ENCODE data around the gene CENPW. TPM values are rescaled to one million over a fixed set of nuclear protein-coding genes. Genes with fewer than 3 reads are reported as not detected.

CENPW gene
- total RNA-seq, 1 donor, result 1.1 TPM

DNA sequence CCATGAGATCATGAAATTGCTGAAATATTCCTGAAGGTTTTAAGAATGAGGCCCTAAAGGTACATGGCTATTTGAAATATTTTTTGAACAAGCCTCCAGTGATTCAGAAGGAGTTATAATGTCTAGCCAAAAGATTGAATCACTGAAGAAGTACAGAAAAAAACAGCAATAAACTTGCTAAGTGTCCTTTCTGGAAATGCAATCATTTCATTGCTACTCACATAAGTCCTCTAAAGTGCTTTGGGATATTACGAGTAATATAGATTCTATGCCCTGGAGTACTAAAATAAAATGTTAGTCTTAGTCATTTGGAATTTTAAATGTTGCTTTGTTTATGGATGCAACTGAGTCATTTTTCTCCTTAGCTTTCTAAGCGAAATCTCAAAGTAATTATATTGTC, 32.7 kb downstream of the CENPW start:
- DNase-seq (ENCODE audit: low read depth in 2 of 3, low spot score in 2 of 3), result no peak

GRCh38 chr6:126373344-126373743, 33.4 kb downstream of the CENPW start:
- no peak for DNase-seq (ENCODE audit: low read depth in 2 of 3, low spot score in 2 of 3)

DNA sequence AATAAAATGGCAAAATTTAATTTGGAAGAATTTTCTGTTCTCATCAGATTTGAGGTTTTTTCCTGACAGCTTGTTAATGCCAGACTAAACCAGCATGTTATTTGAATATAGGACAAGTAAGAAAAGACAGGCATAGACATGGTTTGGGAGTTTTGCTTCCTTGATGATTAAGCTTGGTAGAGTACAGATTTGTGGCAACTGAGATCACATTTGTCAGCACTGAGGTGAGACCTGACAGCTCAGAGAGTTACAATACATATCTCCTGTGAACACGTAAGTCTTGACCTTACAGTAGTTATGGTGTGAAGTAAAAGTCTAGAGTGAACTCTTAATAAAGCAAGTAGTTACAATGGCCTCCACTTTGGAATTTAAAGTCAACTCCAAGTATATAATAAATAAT, 34.5 kb downstream of the CENPW start:
- no peak for DNase-seq (ENCODE audit: low read depth in 2 of 3, low spot score in 2 of 3)

DNA sequence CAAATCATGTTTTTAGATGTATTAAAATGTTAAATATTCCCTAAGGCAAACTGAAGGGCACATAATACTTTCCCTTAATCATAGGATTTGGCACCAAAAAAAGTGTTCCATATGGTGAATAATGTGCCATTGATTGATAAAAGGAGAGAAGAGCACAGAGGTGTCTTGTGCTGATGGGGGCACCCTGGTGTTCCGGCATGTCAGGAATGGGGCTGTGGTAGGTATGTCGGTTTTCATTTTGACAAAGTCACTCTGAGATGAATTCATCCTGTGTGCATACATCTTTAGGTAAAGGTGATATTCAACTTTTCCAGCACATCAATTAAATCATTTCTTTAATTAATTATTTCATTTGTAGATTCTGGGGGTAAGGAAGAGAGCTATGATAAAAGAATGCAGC, 36.8 kb downstream of the CENPW start:
- DNase-seq (ENCODE audit: low read depth in 2 of 3, low spot score in 2 of 3), result no peak

GRCh38 chr6:126377594-126378153, 37.8 kb downstream of the CENPW start:
- no peak for DNase-seq (ENCODE audit: low read depth in 2 of 3, low spot score in 2 of 3)

GRCh38 chr6:126380072-126380583, 40.2 kb downstream of the CENPW start:
- no peak for DNase-seq (ENCODE audit: low read depth in 2 of 3, low spot score in 2 of 3)

DNA sequence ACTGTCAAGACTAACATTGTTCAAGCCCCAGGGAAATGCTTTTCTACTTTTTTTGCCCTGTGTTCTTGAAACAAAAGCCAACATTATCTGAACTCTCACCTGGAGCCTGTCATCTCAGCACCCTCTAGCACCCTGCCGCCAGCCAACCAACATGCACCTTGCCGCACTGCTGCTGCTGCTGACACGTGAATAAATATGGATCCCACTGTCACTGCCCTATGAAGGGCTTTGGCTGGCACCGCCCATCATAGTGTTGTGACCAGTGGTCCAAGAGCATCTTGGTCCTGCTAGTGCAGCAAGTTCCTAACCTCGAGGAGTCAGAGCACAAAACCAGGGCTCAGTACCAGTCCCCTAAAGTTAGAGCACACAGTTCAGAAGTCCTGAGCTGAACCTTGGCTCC, 41.6 kb downstream of the CENPW start:
- DNase-seq (ENCODE audit: low read depth in 2 of 3, low spot score in 2 of 3), result no peak

- no peak for DNase-seq (ENCODE audit: low read depth in 2 of 3, low spot score in 2 of 3)
Observed at GRCh38 chr6:126383203-126383602, 43.3 kb downstream of the CENPW start.

DNA sequence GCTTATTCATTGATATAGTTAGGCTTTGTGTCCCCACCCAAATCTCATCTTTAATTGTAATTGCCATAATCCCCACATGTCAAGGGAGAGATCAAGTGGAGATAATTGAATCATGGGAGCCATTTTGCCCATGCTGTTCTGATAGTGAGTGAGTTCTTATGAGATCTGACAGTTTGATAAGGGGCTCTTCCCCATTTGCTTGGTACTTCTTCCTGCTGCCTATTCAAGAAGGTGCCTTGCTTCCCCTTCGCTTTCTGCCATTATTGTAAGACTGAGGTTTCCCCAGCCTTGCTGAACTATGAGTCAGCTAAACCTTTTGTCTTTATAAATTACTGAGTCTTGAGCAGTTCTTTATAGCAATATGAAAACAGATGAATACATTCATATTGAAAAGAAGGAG, 45.6 kb downstream of the CENPW start:
- no peak for DNase-seq (ENCODE audit: low read depth in 2 of 3, low spot score in 2 of 3)

DNA sequence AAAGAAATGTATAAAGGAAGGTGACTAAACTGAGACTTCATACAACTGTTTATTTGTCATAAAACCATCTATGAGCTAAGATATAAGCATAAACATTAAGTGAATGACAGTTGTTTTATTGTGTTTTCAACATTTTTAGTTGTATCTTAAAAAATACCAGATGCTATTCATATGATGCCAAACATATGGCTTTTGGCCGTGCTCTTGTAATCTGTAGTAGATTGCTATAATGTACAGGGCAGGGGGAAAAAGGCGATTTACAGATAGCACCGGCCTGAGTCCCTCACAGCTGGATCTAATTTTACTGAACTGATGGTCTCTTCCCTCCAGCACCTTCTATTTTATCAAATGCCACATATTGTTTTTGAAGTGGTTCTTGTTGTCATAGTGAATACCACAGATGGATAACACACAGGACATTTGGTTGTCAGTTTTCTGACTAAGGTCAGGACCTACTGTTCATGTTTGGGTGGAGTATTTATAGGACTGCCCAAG, 48.2 kb downstream of the CENPW start:
- DNase-seq (ENCODE audit: low read depth in 2 of 3, low spot score in 2 of 3), result no peak

- no peak for DNase-seq (ENCODE audit: low read depth in 2 of 3, low spot score in 2 of 3)
Observed at GRCh38 chr6:126396131-126396530, 56.2 kb downstream of the CENPW start.

Measured in hematopoietic multipotent progenitor cell (in vitro differentiated cells).